HG03064 (cell line): Measurements from ENCODE around the gene PARD3.

Experiments
- ATAC-seq: cut with Tn5 transposase; IDR thresholded peaks from one replicate; pipeline ENCODE4 v1.9.1; 2021; ENCODE audit warnings: low read depth; ENCODE audit not compliant: unreplicated experiment

Gene PARD3

DNA sequence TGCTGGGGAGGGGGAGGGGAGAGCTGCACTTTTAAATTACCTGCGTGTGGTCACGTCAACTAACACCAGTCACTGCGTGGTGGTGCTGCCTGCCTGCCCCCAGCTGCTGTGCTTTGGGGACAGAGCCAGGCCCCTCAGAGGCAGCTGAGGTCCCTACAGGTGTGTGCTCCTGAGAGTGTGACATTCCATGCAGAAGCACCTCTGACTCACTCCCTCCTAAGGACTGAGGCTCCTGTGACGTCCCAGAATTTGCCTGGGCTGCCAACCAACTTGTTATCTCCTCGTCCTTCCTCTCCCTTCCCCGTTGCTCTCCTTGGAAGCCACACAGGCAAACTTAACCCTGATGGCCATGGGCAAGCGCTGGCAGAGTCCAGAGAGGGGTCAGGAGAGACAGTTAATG lies 563.0 kb downstream of the PARD3 start:
- ATAC-seq = no peak

DNA sequence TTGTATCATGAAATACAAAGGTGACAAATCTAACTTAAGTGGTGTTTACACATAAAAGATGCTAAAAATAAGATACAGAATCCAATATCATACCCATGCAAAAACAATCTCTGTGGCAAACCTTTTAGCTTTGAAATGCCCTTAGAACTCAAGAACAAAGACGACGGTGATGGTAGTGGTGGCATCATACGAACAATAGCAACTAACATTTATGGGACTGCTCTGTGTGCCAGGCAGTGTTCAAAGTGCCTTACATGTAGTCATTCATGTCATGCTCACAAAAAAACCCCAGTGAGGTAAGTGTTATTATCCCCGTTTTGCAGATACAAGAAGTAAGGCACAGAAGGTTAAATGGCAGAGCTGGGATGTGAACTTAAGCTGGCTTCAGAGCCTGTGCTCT lies 563.9 kb downstream of the PARD3 start:
- no peak for ATAC-seq

DNA sequence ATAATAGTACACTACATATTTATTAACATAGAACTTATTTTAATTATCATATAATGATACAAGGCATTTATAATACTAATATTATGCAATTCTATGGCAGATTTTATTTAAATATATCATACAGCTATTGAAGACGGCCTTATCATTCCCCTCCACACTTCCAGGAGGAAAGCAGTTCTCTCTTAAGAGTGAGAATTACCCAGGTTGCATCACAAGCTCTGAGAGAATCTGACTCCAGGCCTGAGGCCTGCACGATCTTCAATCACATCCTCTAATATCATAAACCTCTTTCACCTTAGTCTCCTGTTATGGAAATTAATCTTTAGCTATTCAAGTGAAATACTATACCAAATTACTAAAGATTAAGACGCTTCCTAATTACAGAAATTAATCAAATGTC lies 564.4 kb downstream of the PARD3 start:
- no peak for ATAC-seq

DNA sequence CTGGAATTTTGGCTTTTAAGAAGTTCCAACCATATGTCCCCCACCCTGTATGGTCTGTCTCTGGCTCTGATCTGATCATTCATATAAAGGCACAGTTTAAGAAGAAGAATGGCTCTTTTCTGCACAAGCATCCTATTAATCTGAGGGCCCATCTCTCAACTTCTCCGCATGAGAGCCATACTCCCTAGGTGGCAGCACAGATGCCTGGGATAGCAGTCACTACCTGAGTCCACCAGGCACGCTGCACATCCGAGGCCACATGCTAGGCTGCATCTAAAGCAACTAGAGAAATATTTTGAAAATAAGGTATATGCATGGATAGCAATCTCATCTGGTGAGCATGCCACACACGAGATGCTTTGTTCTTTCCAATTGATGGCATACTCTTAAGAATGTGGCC lies 565.5 kb downstream of the PARD3 start:
- ATAC-seq = no peak

DNA sequence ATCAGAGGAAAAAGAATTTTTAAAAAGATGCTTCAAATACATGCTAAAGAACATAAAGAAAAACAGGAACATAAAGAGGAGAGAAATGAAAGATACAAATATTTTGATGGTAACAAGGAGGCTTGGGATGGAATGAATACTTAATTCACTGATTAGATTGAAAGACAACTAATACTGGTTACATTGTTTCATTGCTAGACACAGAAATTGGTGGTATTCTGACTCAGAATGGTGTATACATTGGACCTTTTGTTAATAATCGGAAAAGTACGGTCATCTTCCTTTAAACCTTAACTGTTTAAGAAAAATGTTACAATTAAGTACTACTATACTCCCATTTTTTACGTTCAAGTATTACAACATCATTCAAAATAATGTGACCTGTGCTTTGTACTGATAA lies 567.5 kb downstream of the PARD3 start:
- no peak for ATAC-seq

DNA sequence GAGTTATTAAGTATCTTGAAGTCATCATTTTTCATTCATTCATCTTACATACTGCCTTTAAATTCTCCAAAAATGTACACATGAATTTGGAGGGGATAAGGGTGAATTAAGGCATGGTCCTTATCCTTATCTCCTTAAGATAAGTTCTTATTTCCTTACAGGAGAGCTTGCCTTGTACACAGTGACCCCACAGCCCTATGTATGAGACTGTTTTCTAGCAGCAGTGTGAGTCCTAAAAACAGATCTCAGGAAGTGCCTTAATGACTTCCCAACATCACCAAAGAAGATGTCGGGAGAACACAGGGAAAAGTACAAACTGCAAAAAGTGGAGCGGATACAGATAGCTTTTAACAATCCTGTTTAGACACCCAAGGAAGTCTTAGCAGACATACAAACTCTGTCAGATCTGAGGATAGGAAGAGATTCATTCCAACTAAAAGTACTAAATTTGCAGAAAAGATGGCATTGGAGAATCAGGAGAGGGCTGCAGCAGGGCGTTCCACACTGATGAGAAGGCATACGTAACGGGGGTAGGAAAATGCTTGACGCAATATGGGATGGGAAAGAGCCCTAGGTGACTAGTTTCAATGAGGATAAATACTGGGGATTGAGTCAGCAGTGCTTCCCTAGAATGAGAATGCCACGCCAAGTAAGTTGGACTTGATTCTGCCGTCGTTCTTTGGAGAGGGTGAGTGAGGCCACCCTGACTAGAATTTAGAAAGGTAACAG lies 570.2 kb downstream of the PARD3 start:
- ATAC-seq = no peak

DNA sequence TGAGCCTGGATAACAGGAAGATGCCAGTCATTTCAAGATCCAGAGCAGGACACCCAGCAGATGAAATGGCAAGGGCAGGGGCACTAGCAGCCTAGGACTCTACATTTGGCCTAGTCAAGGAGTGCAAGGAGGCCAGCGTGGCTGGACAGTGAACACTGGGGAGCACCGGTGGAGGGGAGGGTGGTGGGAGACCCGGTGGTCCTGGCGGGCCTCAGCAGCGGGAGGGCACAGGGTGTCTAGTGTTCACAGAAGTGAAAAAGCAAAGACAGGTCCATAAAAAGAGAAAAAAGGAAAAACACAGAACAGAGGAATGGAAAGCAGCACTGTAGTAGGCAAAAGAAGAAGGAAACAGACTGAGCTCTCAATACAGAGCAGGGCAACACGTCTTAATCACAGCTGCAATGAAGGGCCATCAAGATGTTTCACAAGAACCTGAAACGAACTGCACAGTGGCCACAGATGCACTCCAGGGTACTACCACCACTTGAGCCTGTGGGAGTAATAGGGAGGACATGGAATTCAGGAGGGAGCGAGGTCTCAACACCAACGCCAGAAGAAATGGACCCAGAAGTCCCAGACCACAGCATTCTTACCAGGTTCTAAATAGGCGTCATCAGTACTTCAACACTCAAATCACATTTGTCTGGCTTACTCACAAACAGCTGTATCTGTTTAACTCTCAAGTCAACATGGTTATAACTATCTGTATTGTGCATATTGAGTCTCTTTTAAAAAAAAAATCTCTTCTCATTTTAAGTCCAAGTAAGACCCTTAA lies 573.7 kb downstream of the PARD3 start:
- no peak for ATAC-seq

DNA sequence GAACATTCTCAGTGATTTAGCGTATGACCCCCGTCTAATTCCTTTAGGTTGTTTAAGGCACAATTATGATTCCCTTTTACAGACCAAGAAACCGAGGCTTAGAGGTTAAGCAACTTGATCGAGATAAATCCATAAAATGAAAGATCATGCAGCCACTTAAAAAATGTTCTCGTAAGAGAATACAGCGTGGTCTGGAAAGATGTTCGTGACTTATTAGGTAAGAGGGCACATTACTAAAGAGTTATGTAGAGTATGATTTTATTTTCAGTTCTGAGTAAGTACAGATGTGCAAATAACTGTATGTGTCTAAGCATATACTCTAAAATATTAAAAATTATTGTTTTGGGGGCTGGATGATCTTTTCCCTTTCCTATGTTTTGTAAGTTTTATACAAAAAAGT lies 575.1 kb downstream of the PARD3 start:
- no peak for ATAC-seq

DNA sequence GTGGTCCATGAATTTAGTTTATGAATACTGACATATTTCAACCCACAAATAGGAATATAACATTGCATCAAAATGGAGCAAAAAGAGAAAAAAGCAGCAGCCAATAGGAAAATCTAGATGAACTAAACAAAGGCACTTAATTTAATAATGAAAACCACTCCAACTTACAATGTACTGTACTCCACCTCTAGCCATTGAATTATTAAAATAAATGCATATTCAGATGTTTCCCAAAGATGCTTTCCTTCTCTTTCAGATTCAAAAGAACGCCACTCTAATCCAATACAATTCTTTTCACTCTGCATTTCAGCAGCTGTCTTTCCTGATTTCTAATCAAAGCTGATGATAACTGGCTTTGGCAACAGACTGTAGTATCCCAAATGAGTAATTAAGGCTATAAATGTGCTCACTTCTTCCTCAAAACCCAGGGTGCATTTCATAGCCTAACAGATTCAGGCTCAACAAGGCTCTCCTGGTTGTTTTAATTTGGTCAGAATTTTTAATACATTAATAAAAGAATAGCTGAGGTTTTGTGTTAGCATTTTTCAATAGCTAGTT lies 577.1 kb downstream of the PARD3 start:
- ATAC-seq = no peak

DNA sequence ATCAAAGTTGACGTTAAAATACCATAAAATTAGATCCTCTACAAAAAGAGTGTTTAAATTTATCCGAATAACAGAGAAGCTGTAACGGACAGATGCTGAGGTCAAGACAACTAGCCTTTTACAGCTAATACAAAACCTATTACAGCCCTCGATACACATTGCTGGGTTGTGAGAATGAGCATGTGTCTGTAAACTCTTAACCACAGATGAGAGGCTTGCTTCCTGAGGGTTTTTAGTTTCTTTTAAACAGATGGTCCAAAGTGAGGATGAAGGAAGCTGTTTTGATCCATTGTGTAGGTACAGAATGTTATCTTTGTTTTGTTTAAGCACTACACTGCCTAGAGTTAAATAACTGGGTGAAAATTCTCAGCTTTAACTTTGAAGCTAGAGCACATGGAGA lies 578.2 kb downstream of the PARD3 start:
- ATAC-seq = no peak

DNA sequence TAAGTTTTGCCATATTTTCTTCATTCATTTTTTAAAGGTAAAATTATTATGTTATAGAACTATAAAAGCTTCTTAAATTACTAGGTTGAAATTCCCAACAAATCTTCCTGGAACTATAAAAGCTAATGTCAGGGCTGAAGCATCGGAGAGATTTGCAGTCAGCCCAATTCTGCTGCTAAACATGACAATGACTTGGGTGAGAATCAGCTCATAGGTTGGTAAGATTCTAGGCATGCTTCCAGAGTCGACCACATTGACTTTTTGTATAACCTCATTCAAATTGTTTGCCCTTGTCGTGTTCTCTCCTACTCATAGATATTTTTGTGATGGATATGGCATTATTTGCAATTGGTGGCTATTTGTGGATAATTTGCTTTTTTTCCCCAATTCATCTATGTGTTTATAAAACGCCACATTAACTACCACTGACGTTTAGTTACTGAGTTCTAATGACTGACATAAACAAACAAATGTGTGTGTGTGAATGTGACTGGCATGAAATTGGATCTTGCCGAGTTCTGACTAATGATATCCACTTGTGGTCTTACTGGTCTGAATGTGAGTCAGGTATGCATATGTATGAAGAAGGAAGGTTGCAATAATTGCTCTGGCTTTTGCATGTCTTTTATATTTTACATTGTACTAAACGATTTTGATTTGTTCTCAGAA lies 579.8 kb downstream of the PARD3 start:
- no peak for ATAC-seq

DNA sequence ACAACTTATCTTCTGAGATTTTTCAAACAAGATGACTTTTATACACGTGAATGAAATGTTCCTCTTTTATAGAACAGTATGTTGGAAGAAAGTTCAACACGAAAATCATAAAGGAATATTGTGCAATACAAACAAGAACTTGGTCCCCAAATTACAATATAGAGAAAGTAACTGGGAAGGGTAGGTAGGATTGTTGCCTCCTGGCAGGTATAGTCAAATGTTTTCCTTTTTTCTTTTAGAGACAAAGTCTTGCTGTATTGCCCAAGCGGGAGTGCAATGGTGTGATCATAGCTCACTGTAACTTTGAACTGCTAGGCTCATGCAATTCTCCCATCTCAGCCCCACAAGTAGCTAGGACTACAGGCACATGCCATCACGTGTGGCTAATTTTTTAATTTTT lies 582.6 kb downstream of the PARD3 start:
- no peak for ATAC-seq

DNA sequence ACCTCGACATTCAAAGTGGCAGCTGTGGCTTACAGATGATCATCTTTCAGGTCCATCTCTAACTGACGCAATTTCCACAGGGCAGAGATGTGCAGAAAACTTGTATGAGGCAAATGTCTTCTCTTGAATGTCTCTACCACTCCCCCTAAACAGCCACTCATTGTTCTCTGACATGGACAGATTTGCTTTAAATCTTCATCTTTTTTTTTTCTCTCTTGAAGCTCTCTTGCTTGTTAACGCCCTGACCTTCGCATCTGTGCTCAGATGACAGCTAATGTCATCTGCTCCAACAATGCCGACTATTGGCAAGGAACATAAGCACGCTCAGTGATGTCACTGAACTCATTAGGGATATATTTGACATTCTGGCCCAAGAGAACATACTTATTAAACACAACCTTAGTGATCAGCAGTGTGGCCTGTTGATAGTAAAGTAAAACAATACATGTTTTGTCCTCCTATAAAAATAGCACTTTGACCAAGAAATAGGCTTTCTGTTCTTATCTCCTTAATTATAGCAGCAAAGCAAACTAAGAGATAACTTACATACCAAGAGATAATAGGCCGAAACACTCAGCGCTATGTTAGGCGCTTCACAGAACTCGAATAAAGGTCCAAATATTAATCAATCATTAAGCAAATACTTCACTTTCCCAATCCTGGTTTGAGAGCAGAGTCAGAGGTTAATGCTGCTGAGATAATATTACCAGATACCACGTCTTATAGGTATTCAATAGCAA lies 583.5 kb downstream of the PARD3 start:
- no peak for ATAC-seq

DNA sequence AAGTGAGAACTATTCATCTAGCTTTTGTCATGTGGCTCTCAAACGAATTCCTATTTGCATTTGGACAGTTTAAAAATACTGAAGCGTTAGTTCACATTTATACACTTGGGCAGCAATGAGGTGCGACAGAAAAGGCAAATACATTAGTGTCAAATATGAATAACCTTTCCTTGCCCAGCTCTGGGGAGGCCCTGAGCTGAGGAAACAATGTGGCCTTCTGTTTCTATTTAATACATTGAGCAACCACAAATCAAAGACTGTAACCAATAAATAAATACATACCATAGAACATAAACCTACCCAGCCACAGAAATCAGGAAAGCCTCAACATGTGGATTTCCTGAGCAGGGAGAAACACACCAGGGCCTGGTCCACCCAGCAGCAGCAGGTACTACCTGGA lies 585.2 kb downstream of the PARD3 start:
- no peak for ATAC-seq

DNA sequence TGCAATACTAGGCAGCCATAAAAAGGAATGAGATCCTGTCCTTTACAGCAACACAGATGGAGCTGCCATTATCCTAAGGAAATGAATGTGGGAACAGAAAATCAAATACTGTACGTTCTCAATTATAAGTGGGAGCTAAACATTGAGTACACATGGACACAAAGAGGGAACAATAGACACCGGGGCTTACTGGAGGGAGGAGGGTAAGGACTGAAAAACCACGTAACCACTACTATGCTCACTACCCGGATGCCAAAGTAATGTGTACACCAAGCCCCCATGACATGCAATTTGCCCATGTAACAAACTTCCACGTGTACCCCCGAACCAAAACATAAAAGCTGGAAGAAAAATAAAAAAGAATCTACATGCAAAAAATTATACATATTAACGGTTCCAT lies 587.0 kb downstream of the PARD3 start:
- no peak for ATAC-seq

DNA sequence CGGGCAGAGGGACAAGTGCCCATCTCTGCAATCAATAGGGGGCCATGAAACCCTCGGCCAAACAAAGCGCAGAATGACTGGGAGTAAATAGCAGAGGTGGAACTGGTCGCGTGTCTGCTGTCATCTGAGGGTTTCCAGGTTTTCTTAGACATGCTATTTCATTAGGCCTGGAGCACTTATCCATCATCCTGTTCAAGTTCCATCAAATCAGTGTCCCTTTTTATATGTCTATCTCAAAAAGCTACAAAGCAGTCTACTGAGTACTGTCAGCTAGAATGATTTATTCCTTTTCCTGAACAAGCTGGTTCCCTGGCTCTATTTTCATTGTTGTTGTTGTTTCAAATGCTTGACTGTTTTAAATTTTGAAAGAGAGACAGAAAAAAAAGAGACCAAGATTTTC lies 590.5 kb downstream of the PARD3 start:
- ATAC-seq = no peak

DNA sequence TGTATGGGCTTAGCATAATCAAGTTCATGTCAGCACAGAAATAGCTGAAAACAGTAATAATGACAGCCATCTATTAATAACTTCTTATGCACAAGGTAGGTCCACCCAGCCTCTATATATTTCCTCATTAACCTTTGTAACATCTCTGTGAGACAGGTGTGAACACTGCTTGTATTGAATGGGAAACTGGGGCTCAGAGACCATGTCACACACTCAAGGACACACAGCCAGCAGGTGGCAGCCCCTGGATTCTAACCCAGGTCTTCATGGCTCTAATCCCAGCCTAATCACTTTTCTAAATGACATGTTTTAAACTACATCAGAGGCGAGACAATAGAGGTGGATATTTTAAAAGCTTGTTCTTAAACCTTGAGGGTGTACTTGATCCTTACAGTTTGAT lies 591.4 kb downstream of the PARD3 start:
- ATAC-seq = no peak

DNA sequence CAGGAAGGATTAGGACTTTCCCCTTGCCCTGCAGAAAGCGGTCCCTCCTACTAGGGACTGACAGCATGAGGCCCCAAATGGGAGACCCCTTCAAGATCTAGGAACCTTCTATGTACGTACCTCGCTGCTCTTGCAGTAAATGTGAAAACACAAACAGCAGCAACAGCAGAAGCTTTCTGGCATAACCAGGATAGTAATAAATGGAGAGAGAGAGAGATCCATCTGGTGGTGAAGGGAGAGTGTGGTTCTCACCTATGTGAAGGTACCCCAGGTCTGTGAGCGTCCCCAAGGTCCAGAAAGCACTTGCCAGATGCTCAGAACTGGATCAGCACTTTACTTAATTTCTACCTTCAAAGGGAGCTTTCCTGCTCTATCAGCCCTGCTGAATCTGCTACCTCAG lies 592.7 kb downstream of the PARD3 start:
- ATAC-seq = no peak

DNA sequence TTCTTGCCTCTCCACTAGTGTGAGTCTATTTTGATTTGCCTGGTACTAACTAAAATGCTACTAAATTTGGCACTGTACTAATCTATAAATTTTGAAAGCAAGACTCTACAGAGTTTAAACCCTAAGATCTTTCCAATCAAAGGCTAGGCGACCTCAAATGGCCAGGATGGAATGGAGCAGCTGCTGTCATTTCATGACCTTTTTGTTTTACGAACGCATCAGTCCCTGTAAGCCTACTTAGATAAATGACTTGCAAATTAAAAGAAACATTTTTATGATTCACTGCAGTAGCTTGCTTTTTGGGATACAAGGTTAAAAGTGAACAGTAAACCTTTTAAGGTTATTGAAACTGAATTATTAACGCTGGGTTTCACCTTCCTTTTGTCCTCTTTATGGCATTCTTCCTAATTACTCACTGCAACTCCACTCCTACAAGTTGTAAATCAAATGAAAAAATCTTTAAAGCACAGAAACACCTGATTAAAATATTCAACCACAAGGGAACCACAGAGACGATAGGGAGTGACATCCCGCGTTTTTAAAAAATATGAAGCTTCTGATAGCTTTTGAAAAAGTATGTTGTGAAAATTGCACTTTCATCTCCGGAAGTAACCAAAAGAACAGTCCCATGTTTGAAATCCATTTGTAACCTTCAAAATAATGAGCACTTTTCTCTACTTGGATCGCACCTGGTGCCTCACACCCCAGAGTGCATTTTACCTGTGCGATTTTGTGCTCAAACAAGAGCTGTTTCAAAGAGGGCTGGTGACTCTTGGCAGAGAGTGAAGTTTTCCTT lies 595.1 kb downstream of the PARD3 start:
- ATAC-seq = no peak

DNA sequence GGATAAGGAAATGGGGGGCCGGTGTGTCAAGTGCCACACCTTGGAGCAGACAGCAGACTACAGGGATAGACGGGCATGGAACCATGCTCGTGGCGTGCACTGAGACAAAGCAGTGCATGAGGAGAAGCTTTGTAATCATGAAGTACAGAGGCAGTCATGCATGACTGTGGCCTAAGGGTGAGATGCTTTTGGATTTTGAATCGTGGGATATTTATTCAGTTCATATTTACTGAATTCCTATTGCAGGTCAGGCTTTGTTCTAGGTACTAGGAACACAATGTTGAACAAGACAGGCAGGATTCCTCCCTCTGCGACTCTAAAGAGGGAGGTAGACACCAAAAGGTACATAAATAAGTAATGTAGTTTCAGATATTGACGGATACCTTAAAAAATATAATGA lies 597.6 kb downstream of the PARD3 start:
- ATAC-seq = no peak
